ENCODE results near the gene AMMECR1L. TPM values are rescaled to one million over a fixed set of nuclear protein-coding genes. Genes with fewer than 3 reads are reported as not detected.

The AMMECR1L gene
- total and polyA plus RNA-seq, 2 of the 4 experiments (the other 2 are of a cell fraction) = 13.4 to 14.0 TPM

DNA sequence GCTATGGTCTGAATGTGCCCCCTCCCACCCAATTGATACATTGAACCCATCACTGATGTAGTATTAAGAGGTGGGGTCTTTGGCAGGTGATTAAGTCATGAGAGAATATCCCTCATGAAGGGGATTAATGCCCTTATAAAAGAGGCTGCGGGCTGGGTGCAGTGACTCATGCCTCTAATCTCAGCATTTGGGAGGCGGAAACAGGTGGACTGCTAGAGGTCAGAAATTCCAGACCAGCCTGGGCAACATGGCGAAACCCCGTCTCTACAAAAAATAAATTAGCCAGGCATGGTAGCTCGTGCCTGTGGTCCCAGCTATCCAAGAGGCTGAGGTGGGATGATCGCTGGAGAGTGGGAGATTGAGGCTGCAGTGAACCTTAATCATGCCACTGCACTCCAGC, 42.1 kb downstream of the AMMECR1L start:
- H2BK120ac ChIP-seq (ENCODE audit: low read depth, low read length) = no peak overlapping the region
- no peak overlapping the region for H3K9ac ChIP-seq (ENCODE audit: low read depth, low read length)
- H3K4me1 ChIP-seq (ENCODE audit: control insufficient read depth, insufficient read depth, low read length) = no peaks in the 10 kb centered on the region
- no peak overlapping the region for H3K27ac ChIP-seq (ENCODE audit: insufficient read depth, low read length)
- DNase-seq = no peak
- no peaks in the 10 kb centered on the region for H3K9me3 ChIP-seq (ENCODE audit: control insufficient read depth, insufficient read depth, low read length)
- H2BK15ac ChIP-seq (ENCODE audit: low read depth, low read length) = no peak overlapping the region
- H2AK9ac ChIP-seq (replicated peaks; ENCODE audit: low read depth, low read length, poor library complexity) = no peak overlapping the region
- in situ Hi-C loops (cut with MboI; ENCODE audit: low sequenced_read_pairs) = no loop called here
- H4K5ac ChIP-seq (ENCODE audit: low read depth, low read length) = no peak overlapping the region
- 100% methylated on average over 2 of the region's 6 CpGs; no CpG with 5 or more reads in 1 of the 2 experiments for WGBS, 2 experiments (ENCODE audit: extremely low coverage in 2 of 2, insufficient read length in 1 of 2)
- POLR2A ChIA-PET (ENCODE audit: unreplicated experiment) = no interaction called here
- H2AK5ac ChIP-seq (ENCODE audit: low read depth, low read length) = no peak overlapping the region
- no peak for ATAC-seq (ENCODE audit: low read depth)
- H2BK5ac ChIP-seq (ENCODE audit: low read depth, low read length, poor library complexity, severe bottlenecking) = no peak overlapping the region
- TF ChIP-seq SMC3 (IDR thresholded peaks at IDR 0.05; ENCODE audit: low read depth, low read length) (no peak), MXI1 (IDR thresholded peaks at IDR 0.05; ENCODE audit: borderline replicate concordance, low read depth, low read length) (no peak), RAD21 (IDR thresholded peaks at IDR 0.05; ENCODE audit: low read length) (no peak), NFE2L2 (IDR thresholded peaks at IDR 0.05; ENCODE audit: low read depth, low read length) (no peak), MAFK (IDR thresholded peaks at IDR 0.05; ENCODE audit: low read depth, low read length) (no peak)
- TF ChIP-seq, protein P1, sequence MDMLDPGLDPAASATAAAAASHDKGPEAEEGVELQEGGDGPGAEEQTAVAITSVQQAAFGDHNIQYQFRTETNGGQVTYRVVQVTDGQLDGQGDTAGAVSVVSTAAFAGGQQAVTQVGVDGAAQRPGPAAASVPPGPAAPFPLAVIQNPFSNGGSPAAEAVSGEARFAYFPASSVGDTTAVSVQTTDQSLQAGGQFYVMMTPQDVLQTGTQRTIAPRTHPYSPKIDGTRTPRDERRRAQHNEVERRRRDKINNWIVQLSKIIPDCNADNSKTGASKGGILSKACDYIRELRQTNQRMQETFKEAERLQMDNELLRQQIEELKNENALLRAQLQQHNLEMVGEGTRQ (IDR thresholded peaks at IDR 0.05; ENCODE audit: low read depth, low read length) = no peak
- H3K18ac ChIP-seq (ENCODE audit: low read depth, low read length) = no peak overlapping the region
- H3K4me3 ChIP-seq (ENCODE audit: insufficient read depth, low read depth, low read length) = no peak overlapping the region
- intact Hi-C loops (cut with micrococcal nuclease) = no loop called here
- H3K56ac ChIP-seq (ENCODE audit: extremely low read depth, insufficient read depth, low read length) = no peak overlapping the region
- no peak overlapping the region for H3K4ac ChIP-seq (ENCODE audit: low read depth, low read length)
- dilution Hi-C loops (cut with HindIII; ENCODE audit: low sequenced_read_pairs, unreplicated experiment) = no loop called here
- H2AFZ ChIP-seq (replicated peaks; ENCODE audit: low read length, poor library complexity) = no peak overlapping the region
- H3K79me1 ChIP-seq (ENCODE audit: low read depth in 1 of 2, low read length in 2 of 2) = peaks cover 0 to 16% of the 10 kb centered on the region in 2 experiments
- H3K36me3 ChIP-seq (ENCODE audit: control insufficient read depth, insufficient read depth, low read length) = peaks cover 15% of the 10 kb centered on the region
- CTCF ChIA-PET = interaction anchor here (0.6 kb wide), 1 partner anchor 575 kb away, joined by 3 read pairs; no protein-coding TSS in a partner anchor
- H3K9me1 ChIP-seq (ENCODE audit: insufficient read depth, low read length) = no peaks in the 10 kb centered on the region; the same call in 1 of the 2 replicates
- H4K20me1 ChIP-seq (ENCODE audit: insufficient read depth, low read length) = no peaks in the 10 kb centered on the region
- H3K14ac ChIP-seq (replicated peaks; ENCODE audit: low read depth, low read length) = no peak overlapping the region
- H2BK20ac ChIP-seq (ENCODE audit: low read depth, low read length) = no peak overlapping the region
- no TSS peak for BruUV-seq (replicated peaks)
- H4K91ac ChIP-seq (ENCODE audit: insufficient read depth, low read depth, low read length) = no peak overlapping the region
- H3K27me3 ChIP-seq (ENCODE audit: control insufficient read depth, insufficient read depth, low read length) = no peaks in the 10 kb centered on the region
- H3K23ac ChIP-seq (ENCODE audit: low read depth, low read length) = no peak overlapping the region
- no peak overlapping the region for H4K8ac ChIP-seq (ENCODE audit: low read depth in 2 of 2, low read length in 2 of 2)
- no peak overlapping the region for H3K4me2 ChIP-seq (ENCODE audit: low read depth, low read length)

Measured in IMR-90 (cell line).